DMS53 (cell line): ENCODE results near the gene SCD.

Experiments used
- DNase-seq: peaks from one replicate; lab custom pipeline; 2025; lab: John Stamatoyannopoulos, UW

SCD gene

DNA sequence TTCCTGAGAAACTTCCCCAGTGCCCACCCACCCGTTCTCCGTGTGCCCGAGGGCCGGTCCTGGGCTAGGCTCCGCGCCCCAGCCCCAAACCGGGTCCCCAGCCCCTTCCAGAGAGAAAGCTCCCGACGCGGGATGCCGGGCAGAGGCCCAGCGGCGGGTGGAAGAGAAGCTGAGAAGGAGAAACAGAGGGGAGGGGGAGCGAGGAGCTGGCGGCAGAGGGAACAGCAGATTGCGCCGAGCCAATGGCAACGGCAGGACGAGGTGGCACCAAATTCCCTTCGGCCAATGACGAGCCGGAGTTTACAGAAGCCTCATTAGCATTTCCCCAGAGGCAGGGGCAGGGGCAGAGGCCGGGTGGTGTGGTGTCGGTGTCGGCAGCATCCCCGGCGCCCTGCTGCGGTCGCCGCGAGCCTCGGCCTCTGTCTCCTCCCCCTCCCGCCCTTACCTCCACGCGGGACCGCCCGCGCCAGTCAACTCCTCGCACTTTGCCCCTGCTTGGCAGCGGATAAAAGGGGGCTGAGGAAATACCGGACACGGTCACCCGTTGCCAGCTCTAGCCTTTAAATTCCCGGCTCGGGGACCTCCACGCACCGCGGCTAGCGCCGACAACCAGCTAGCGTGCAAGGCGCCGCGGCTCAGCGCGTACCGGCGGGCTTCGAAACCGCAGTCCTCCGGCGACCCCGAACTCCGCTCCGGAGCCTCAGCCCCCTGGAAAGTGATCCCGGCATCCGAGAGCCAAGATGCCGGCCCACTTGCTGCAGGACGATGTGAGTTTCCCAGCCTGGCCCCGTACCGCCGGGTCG is at the start of gene SCD:
Gene SCD (plus strand): TSS at position 469 of the 803 bp plus-strand sequence. CDS start 272 bp downstream, at position 741.
- peak; percentile 96 for DNase-seq

DNA sequence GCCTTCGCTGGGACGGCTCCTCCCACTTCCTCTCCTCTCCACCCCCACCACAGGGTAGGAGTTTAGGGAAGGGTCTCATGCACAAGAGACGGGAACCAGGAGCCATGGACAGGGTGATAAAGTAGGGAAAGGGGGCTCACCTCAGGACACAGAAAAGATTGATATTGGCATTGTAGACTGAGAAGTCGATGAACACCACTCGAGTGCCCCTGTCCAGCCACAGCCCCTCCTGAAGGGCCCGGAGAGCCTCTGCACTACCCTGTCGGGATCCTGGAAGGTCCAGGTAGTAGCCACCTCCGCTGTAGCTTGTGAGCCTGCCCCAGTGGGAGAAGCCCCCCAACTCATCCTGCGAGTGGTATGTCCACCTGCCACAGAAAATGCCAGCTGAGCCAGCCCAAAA is 49.8 kb upstream of the SCD start:
- no peak for DNase-seq

DNA sequence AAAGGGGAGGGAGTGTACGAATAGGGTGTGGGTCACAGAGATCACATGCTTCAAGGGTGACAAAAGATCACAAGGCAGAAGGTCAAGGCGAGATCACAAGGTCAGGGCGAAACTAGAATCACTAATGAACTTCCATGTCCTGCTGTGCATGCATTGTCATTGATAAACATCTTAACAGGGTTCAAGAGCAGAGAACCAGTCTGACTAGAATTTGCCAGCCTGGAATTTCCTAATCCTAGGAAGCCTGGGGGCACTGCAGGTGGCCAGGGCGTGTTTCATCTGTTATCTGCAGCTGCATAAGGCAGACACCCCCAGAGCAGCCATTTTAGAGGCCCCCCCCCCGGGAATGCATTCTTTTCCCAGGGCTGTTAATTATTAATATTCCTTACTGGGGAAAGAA is 45.9 kb upstream of the SCD start:
- peak; percentile 49 for DNase-seq

DNA sequence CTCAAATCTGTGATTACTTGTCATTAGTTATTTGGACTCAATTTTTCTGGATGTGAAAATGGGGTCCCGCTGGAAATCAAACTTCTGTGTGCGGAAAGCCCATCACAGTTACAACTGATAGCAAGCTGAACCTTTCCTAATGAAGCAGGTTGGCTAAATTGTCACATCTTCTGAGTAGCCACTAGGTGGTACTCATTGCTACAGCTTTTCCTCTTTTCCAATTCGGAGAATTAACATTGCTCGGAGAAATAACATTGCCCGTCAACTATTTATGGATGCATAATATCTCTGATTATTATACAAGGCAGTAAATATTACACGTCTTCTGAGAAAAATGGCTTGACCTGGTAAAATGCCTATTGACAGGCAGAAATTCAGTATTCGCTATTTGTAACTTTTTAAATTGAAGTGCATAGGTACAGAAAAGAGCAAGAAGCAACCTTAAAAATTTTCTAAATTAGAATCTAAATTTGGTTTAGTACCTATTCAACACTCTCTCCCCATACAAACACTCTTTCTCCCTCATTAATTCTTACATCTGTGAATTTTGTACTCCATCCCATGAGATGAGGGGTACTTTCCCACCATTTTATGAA is 43.2 kb upstream of the SCD start:
- DNase-seq, result peak; percentile 77

DNA sequence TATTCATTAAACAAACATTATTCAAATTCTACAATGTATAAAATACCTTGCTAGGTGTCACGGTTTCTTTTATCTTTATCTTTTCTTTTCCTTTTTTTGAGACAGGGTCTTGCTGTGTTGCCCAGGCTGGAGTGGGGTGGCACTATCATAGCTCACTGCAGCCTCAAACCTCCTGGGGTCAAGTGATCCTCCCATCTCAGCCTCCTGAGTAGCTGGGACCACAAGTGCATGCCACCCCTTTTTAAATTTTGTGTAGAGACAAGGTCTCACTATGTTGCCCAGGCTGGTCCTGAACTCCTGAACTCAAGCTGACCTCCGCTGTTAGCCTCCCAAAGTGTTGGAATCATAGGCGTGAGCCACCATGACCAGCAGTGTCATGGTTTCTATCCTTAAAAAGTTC is 42.6 kb upstream of the SCD start:
- DNase-seq, result no peak

DNA sequence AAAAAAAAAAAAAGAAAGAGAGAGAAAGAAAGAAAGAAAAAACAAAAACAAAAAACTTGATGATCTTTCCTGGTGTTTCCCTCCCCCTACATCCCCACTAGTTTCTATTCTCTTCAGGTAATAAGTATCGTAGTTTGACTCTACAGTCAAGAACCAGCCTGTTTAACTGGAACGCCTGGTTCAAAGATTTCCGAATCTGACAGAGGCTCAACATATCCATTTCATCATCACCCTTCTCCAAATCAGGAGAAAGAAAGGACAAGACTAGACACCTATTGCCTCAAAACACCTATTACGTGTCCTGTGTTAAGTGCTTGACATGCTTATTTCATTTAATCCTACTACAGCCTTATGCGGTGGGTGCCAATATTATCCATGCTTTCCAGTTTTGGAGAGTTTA is 40.2 kb upstream of the SCD start:
- DNase-seq, result no peak

DNA sequence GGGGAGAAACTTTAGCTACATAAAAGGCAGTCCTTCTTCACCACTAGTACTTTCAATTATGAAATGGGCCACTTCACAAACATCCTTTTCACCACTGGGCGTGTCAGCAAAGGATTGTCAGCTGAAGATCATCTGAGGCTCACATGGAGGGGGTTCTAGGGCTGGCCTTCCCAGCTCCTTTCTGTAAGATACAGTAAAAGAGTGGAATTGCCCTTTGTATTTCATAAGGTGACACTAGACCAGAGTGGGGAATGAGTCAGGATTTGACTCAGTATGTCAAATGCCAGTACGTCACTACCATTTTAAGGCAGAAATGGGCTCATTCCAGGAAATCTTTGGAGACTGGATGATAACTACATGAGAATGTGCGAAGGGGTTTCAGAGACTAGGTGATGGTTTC is 39.3 kb upstream of the SCD start:
- no peak for DNase-seq

DNA sequence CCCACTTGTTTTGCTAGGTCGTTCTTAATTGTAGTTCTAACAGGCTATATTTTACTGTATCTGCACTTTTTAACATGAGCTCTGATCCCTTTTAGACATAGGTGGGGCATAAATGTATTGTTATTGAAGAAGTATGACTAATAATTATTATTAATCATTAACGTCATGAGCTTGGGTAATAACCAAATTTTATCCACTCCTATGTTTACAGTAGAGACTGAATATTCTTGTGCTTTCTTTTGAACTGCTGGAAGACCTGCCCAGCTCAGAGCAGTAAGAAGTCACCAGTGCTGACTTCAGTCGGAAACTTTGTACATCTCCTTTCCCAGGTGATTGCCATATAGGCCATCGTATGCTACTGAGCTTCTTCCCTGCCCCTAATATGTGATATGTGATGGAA is 35.7 kb upstream of the SCD start:
- DNase-seq, result no peak

DNA sequence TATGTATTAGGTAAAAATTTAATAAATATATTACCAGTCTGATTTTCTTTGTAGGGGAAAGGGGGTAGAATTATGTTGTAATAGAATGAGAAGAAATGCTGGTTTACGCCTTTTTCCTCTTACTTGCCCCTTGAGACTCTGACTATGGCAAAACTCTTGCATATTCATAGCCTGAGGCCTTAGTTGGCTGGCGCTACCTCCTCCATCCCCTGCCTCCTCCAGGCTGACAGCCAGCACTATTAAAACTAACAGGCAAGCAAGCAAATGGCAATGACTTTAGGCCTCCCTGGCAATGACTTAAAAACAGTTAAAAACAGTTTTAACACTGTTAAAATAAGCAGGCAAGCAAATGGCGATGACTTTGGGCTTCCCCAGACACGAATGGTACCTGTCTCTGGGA is 31.4 kb upstream of the SCD start:
- no peak for DNase-seq

DNA sequence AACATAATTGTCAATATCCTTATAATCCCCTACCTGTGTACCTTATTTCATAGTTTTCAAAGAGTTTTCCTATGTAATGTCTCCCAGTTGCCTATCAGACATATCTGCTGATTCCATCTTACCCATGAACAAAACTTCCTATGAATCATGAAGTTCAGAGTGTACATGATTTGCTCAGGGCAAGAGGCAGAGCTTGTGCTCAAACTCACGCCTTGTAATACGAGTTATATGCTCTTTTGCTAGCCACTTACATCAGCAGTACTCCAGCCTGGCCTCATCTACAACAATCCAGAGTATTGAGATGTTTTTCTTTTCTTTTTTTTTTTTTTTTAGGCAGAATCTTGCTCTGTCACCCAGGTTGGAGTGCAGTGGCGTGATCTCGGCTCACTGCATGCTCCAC is 28.8 kb upstream of the SCD start:
- no peak for DNase-seq

DNA sequence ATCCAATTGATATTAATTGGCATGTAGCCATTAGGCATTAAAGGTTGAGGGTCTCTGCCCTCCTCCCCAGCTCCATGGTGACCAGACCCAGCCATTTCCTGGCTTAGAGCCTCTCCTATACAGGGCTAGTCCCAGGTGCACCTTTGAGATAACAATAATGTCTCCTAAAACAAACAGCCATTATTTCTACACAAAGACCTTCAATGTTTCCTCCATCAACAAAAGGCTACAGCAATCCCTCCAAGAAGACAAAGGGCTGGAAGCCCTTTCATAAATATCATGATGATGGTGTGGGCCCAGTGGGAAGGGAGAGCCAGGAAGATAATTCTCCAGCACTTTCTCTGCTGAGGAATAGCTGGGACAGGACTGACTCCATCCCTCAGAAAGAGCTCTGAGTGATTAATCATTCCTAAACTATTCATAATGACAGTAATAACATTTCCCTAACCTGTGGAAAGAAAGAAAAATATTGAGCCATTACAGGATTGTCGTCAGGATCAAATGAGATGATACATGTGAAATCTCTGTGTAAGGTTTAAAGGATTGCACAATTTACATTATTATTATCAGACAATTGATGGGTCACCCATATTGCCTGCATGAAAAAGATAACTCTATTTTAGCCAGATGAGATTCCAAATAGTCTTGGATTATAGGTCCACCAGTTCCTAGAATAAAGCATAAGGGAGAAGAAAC is 27.2 kb upstream of the SCD start:
- peak; percentile 22 for DNase-seq

DNA sequence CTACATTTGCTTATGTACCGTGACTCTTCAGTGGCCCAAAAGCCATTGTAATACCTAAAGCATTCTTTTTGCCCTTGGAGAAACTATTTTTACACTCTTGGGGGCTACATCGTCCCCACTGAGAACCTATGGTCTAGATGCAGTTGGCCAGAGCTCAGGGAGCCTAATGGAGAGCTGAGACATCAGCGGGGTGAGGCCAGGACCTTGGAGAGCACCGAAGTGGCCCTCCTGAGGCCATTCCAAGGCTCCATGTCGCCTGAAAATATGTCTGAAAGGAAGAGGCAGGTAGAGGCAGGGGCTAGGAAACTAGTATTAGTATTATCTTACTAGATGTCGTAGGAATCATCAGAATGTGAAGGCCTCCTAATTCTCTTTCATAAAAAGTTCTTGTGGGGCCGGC is 21.9 kb upstream of the SCD start:
- DNase-seq, result no peak

DNA sequence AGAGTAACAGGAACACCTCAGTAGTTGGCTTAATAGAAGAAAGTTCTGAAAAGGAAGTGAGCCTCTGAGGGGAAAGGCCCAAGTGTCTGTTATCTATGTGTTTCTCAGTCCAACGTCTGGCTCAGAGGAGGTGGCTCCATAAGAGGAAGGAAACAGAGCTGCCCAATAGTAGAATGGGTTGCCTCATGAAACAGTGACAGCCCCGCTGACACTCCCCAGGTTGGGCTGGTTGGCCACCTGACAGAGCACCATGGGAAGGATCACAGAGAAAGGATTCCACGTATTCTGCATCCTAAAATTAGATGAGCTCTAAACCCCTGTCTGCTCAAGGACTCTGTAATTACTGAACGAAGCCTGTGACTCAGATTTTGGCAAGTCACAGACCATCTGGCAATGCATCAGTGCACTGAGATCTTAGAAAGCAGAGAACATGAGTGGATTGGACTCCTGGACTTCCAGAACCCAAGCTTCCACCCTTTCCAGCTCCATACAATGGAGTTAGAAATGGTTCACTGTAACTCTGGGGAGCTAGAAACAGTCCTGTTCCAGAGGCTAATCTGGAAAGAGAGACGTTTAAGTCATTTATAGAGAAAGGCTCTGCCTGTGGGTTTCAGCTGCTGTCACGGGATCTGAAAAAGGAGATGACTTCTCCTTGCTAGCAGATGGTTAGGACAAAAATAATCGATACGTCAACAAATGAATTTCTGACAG is 19.9 kb upstream of the SCD start:
- DNase-seq, result no peak

DNA sequence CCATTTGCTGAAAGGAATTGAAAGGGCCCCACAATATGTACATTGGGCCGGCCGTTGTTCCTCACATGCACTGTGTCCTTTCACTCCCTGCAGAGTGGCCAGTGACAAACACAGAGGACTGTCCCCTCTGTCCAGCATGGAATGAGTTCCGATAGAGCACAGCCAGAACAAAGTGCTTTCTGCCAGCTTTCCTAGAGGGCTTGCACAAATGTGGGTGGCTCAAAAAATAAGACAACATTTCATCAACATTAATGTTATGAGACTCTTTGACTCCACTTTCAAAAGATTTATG is 19.4 kb upstream of the SCD start:
- no peak for DNase-seq

DNA sequence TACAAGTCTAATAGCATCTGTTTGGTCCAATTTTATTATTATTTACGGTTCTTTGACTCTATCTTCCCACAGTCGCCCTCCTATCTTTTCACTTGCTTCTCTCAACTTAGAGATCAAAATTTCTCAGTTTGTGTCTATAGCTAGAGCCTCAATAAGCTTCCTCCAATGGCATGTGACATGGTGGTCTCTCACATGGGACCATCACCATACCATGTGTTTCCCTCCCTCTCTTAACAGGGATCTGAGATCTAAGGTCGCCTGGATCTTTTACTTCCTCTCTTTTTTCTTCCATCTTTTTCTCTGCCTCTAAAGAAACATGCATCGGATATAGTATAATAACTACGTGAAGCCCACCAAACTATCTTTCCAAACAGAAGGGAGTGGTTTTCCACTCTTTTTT is 18.8 kb upstream of the SCD start:
- DNase-seq, result no peak

DNA sequence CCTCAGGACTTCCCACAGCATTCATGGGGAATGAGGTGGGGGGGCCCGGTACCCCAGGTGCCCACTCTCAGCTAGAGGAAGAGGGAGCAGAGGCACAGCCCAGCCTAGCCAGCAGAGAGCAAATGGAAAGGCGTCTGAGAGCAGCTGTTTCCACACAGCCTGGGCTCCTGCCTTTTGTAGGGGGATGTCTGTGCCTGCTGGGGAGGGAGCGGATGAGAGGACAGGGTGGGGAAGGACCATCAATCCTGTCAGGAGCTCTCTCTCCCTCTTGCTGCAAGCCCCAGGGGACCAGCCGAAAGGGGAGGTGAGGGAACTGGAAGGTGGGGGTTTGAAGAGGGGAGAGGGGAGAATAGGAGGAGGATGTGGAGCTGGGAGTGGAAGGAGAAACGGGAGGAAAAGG is 17.0 kb upstream of the SCD start, which contains the start of gene PKD2L1:
Gene PKD2L1 (minus strand): TSS at position 150 of the 400 bp plus-strand sequence. CDS start 125 bp downstream, at position 25.
- no peak for DNase-seq

DNA sequence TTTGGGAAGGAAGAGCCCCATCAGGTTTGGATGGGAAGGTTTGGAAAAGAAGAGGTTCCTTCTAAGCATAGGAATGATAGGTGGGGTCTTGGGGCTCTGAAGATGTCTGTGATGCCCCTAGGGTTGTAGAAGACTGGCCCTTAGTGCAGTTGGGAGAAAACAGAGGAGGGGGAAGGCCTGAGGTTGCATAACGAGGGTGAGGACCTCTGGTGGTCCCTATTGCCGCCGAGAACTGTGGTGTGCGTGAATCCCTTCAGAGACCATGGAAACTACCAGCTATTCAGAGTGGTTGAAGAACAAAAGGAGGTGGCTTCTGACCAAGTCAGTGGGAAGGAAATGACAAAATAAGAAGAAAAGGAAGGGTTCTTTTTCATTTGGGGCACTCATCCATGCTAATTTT is 13.9 kb upstream of the SCD start:
- DNase-seq, result no peak

DNA sequence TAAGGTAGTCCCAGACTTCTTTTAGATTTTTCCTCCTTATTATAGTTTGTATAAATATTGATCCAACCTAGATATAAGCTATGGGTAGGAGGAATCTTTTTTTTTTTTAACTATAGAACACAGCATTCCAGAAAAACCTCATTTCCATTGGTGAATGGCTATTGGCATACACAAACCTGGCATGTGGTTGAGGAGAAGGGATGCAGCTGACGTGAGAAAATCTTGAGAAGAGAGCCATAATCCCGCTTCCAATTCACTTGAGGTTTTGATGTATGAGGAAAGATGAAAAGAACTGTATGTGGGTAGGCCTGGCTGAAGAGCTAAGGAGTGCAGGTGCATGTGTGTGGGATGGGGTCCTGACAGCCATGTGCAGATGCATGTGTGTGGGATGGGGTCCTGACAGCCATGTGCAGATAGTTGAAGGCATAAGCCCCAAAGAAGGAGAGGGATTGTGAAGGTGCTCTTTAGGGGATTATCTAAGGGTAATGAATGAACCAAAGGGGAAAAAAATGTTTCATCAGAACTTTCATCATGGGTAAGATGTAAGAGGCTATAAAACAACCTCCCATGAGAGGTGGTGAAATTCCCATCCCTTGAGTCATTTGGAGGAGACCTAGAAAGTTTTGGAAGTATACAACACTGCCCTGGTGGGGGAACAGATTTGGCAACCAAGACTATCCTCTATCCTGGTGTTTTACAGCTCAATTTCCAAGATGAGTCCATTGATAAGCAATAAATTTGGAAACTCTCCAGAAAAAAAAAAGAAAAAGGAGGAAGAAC is 13.2 kb upstream of the SCD start:
- no peak for DNase-seq

DNA sequence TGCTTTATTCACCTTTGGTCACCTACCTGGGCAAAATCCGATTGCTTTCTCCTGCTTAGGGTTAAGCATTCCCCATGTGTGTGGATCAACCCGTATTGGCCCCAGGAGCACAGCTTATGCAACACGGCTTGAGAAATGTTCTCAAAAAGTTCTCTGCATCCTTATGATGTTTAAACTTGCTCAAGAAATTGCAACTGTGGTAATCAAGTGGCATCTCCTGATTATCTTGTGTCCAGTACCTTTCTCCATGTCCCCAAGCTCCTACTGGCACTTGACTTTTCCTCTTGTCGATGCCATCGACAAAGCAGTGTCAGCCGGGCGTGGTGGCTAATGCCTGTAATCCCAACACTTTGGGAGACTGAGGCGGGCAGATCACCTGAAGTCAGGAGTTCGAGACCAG is 12.3 kb upstream of the SCD start:
- no peak for DNase-seq

DNA sequence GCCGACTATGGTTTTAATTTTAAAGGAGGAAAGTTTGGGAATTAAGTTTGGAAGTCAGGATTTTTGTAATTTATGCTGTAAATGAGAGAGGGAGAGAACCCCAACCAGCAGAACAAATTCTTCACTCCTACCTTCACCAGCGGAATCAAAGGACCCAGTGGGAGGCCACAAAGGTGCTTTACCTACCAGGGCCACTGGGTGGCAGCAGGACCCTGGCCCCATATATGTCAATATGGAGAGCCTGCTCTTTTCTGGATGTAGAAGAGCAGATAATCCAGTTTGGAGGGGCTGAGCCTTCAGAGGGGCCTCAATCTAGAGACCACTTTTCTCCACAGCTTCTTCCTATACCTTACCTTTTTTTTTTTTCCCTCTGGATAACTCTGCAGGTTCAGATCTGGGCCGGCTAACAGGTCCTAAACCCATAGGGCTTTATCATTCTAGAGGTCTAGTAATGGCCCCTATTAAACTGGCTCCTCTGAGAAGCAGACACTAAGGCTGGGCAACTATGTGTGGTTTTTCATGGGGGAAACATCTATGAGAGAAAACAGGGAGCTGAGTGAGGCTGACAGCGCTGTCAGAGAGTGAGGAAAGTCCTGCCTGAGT is 8.5 kb upstream of the SCD start:
- peak; percentile 81 for DNase-seq

DNA sequence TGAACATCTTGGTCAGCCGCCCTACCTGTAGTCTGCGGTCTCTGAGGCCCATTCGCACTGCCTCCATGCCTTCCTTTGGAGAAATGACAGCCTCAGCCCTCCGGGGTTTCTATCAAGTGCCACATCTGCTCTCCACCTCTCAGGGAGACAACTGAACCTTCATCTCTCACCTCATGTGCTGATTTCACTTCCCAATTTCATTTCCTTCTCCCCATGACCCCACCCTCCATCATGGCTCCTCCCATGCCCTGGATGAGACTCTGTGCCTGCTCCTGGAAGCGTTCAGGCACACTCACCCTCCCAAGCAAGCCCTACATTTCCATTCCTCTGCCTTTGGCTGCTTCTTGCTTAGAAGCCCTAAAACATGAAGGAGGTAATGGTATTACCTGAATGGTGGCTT is 7.8 kb upstream of the SCD start:
- DNase-seq, result no peak
